Testis (tissue), 5 donors: ENCODE data around the gene INTS13. TPM values are rescaled to one million over a fixed set of nuclear protein-coding genes. Genes with fewer than 3 reads are reported as not detected.
A peak's percentile ranks its signal among the peaks of the same experiment; 100 is the strongest.

Experiments
- DNase-seq: peaks from one replicate; pipeline ENCODE4 v3.0.0-alpha.2; 2019
- H3K27ac ChIP-seq, 2 donors: fragments of 200-600 bp; sonication (generic); one replicate each; pipeline ENCODE4 v1.5.1; 2019
- H3K27me3 ChIP-seq: fragments of 200-600 bp; sonication (generic); one replicate; pipeline ENCODE4 v1.5.1; 2019
- H3K36me3 ChIP-seq: fragments of 200-600 bp; sonication (generic); one replicate; pipeline ENCODE4 v1.5.1; 2017; ENCODE audit warnings: low read depth; ENCODE audit errors: missing control alignments
- H3K4me1 ChIP-seq: fragments of 200-600 bp; sonication (generic); one replicate; pipeline ENCODE4 v1.5.1; 2019
- H3K4me3 ChIP-seq, 2 donors: fragments of 200-600 bp; sonication (generic); one replicate each; pipeline ENCODE4 v1.5.1; 2017 to 2019
- H3K9me3 ChIP-seq: fragments of 200-600 bp; sonication (generic); one replicate; pipeline ENCODE4 v1.5.1; 2017
- POLR2A ChIP-seq: fragments of 450-650 bp; IDR thresholded peaks from one replicate; pipeline ENCODE4 v1.6.1; 2017; ENCODE audit warnings: antibody characterized with exemption, mild to moderate bottlenecking, moderate library complexity
- WGBS, 2 donors: methylation state at CpG; one replicate each; pipeline ENCODE4 v1.1.5; 2018; 5-methylcytosine and 5-hydroxymethylcytosine counted together
- intact Hi-C: fragments of 100-400 bp; cut with DNase I; formaldehyde crosslinking; loops from one replicate; pipeline ENCODE4 v1.15.1; 2023; ENCODE audit warnings: low total_unique reads
- long read RNA-seq, 2 donors: transcript quantifications; one replicate each; lab custom pipeline, GENCODE V29; 2026
- polyA plus RNA-seq: library from polyadenylated mRNA; stranded (reverse); fragments of 350-450 nt; fragmentation: Illumina TruSeq; extraction: RNeasy Lipid Tissue Mini Kit (QIAGEN cat#74804); gene quantifications from one replicate; pipeline ENCODE4 v1.2.3, GENCODE V29; 2014; ENCODE audit warnings: low read depth, low replicate concordance; ENCODE audit not compliant: insufficient read depth
- total RNA-seq, 2 donors: library from RNA; depleted of rRNA; stranded (reverse); fragments of >200 nt; gene quantifications; one replicate each; pipeline ENCODE4 v1.2.3, GENCODE V29; 2016
- TF ChIP-seq, protein P1 (sequence below), 3 experiments: fragments of 450-650 bp in 2 of 3; fragments of 200-600 bp in 1 of 3; sonication (generic) in 1 of 3; IDR thresholded peaks; one replicate each; pipeline ENCODE4 v1.5.1; 2016 to 2019; ENCODE audit warnings: antibody characterized with exemption in 3 of 3, mild to moderate bottlenecking in 2 of 3, moderate library complexity in 1 of 3

The INTS13 gene, protein sequence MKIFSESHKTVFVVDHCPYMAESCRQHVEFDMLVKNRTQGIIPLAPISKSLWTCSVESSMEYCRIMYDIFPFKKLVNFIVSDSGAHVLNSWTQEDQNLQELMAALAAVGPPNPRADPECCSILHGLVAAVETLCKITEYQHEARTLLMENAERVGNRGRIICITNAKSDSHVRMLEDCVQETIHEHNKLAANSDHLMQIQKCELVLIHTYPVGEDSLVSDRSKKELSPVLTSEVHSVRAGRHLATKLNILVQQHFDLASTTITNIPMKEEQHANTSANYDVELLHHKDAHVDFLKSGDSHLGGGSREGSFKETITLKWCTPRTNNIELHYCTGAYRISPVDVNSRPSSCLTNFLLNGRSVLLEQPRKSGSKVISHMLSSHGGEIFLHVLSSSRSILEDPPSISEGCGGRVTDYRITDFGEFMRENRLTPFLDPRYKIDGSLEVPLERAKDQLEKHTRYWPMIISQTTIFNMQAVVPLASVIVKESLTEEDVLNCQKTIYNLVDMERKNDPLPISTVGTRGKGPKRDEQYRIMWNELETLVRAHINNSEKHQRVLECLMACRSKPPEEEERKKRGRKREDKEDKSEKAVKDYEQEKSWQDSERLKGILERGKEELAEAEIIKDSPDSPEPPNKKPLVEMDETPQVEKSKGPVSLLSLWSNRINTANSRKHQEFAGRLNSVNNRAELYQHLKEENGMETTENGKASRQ
- total RNA-seq = 10 to 100 TPM; 18.2 to 25.2 TPM
- polyA plus RNA-seq = 20.1 TPM
- long read RNA-seq, donor 1, partial matches to known transcripts = 143 of 154 reads
- long read RNA-seq, donor 1, other reads (novel, unspliced or antisense) = 8 of 154 reads
- long read RNA-seq, donor 2, partial matches to known transcripts = 5 of 8 reads
- long read RNA-seq, donor 2, other reads (novel, unspliced or antisense) = 0 of 8 reads

- 0 to 1% methylated on average over 40 to 69 of the region's 69 CpGs for WGBS, 2 donors
- no peaks in the 10 kb centered on the region for H3K36me3 ChIP-seq
- H3K27ac ChIP-seq = peak within 1 kb of the TSS; percentile 99
- peaks cover 31% of the 10 kb centered on the region for H3K4me1 ChIP-seq
- TF ChIP-seq, protein P1, sequence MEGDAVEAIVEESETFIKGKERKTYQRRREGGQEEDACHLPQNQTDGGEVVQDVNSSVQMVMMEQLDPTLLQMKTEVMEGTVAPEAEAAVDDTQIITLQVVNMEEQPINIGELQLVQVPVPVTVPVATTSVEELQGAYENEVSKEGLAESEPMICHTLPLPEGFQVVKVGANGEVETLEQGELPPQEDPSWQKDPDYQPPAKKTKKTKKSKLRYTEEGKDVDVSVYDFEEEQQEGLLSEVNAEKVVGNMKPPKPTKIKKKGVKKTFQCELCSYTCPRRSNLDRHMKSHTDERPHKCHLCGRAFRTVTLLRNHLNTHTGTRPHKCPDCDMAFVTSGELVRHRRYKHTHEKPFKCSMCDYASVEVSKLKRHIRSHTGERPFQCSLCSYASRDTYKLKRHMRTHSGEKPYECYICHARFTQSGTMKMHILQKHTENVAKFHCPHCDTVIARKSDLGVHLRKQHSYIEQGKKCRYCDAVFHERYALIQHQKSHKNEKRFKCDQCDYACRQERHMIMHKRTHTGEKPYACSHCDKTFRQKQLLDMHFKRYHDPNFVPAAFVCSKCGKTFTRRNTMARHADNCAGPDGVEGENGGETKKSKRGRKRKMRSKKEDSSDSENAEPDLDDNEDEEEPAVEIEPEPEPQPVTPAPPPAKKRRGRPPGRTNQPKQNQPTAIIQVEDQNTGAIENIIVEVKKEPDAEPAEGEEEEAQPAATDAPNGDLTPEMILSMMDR (IDR thresholded peaks at IDR 0.05) = no peak
- peak; percentile 92 for TF ChIP-seq POLR2A
- intact Hi-C loops = no loop called here
- no peaks in the 10 kb centered on the region for H3K27me3 ChIP-seq
- peak within 1 kb of the TSS; percentile 85 to 99 for H3K4me3 ChIP-seq
- no peaks in the 10 kb centered on the region for H3K9me3 ChIP-seq
- peak; percentile 99 for DNase-seq
Measured at GRCh38 chr12:26937863-26938700, at the start of gene INTS13, which contains the start of gene FGFR1OP2. INTS13 (minus strand) TSS chr12:26937981; CDS start chr12:26936803, 1,178 bp downstream. FGFR1OP2 (plus strand) TSS chr12:26938470; CDS start chr12:26954159, 15,689 bp downstream.

GRCh38 chr12:26982866-26983265 is 45.1 kb upstream of the INTS13 start:
- Histone ChIP-seq H3K27ac (no peak overlapping the region), H3K4me1 (no peaks in the 10 kb centered on the region), H3K9me3 (no peaks in the 10 kb centered on the region), H3K27me3 (no peaks in the 10 kb centered on the region), H3K4me3 (no peak overlapping the region), H3K36me3 (no peaks in the 10 kb centered on the region)
- WGBS, 2 donors = 85 to 88% methylated on average over 2 of the region's 2 CpGs
- DNase-seq = no peak
- intact Hi-C loops = no loop called here
- TF ChIP-seq POLR2A = no peak
- TF ChIP-seq, protein P1 (IDR thresholded peaks at IDR 0.05) = no peak

DNA sequence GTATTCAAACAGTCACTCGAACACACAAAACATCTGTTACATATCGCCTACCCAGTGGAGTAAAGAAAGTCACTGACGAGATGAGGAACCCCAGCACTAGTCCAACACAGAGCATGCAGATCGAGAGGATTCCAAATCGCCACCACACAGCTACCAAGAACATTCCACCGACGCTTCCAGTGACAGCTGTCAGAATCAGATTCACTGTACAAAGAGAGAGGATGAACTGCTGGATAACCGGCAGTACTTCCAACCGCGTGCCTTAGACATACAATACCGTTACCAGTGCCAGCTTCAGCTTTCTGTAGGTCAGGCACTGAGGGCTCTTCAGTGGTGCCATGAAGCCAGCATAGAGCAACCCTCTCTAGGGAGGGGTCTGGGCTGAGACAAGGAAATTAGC is 42.0 kb upstream of the INTS13 start:
- Histone ChIP-seq H3K27ac (no peak overlapping the region), H3K27me3 (no peaks in the 10 kb centered on the region), H3K4me1 (no peaks in the 10 kb centered on the region), H3K4me3 (no peak overlapping the region), H3K9me3 (no peaks in the 10 kb centered on the region), H3K36me3 (no peaks in the 10 kb centered on the region)
- 93 to 97% methylated on average over 11 of the region's 11 CpGs for WGBS, 2 donors
- no peak for DNase-seq
- TF ChIP-seq, protein P1 (IDR thresholded peaks at IDR 0.05) = no peak
- no peak for TF ChIP-seq POLR2A
- intact Hi-C loops = no loop called here

DNA sequence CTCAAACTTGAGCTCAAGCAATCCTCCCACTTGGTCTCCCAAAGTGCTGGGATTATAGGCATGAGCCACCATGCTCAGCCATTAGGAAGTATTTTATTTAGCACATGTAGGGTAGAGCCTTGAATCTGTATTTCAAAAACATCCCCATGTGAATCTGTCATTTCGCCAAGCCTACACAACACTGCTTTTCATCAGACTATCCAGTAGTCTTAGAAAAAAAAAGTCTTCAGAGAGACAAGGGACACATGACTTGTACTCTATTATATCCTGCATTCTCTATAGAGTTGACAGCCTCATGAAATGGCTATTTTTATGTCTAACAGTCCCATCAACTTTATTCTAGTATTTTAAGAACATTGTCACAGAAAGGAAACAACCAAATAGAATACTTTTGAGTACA is 41.0 kb upstream of the INTS13 start:
- intact Hi-C loops = no loop called here
- no peak for DNase-seq
- Histone ChIP-seq H3K27ac (no peak overlapping the region), H3K4me1 (no peaks in the 10 kb centered on the region), H3K27me3 (no peaks in the 10 kb centered on the region), H3K9me3 (no peaks in the 10 kb centered on the region), H3K4me3 (no peak overlapping the region), H3K36me3 (no peaks in the 10 kb centered on the region)
- no peak for TF ChIP-seq POLR2A
- TF ChIP-seq, protein P1 (IDR thresholded peaks at IDR 0.05) = no peak
- 83% methylated on average over 1 of the region's 1 CpG for WGBS, 2 donors
